NCI-H2171 (cell line): Measurements from ENCODE around the gene SLCO1B1.

Experiments used
- DNase-seq: peaks from one replicate; lab custom pipeline; 2025; lab: John Stamatoyannopoulos, UW

SLCO1B1 gene

DNA sequence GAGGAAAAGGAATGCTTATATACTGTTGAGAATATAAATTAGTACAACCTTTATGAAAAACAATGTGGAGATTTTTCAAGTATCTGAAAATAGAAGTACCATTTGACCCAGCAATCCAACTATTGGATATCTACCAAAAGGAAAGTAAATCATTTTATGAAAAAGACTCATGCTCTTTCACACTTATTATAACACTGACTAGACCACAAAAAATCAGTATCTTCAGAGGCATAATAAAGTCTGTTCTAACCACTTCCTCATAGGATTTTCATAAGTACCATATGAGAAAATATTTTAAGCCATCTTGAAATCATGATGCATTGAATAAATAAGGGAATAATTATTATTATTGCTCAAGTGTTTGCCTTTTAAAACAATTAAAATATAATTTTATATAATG is 90.8 kb downstream of the SLCO1B1 start:
- no peak for DNase-seq

DNA sequence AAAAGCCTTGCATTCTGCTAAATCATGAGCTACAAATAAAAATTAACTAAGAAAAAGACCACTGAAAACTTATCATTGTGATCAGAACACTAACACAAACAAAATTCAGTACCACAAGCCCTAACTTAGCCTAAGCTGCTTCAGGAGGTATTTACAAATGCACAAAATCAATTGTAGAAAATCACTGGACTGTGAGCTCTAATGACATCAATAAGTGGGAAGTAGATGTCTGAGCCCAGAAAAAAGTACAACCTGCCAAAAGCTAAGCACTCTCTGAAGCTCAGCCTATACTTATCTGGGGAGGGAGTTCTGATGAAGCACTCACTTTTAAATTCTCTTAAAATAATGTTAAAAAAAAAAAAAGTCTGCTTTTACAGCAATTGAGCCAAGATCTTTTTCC is 92.9 kb downstream of the SLCO1B1 start:
- DNase-seq: no peak

DNA sequence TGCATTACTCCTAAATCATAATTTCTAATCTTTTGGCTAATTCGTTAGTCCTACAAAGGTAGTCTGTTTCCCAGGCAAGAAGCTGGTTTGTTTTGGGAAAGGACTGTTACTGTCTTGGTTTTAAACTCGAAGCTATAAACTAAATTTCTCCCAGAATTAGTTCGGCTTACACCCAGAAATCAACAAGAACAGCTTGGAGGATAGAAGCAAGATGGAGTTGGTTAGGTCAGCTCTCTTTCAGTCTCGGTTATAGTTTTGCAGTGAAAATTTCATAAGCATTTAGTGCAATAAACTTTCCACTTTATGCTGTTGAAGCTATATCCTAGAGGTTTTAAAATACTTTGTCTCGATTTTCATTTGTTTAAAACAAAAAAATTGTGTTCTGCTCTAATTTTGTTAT is 103.4 kb downstream of the SLCO1B1 start:
- no peak for DNase-seq

GRCh38 chr12:21239866-21240265 is 108.9 kb downstream of the SLCO1B1 start:
- no peak for DNase-seq

DNA sequence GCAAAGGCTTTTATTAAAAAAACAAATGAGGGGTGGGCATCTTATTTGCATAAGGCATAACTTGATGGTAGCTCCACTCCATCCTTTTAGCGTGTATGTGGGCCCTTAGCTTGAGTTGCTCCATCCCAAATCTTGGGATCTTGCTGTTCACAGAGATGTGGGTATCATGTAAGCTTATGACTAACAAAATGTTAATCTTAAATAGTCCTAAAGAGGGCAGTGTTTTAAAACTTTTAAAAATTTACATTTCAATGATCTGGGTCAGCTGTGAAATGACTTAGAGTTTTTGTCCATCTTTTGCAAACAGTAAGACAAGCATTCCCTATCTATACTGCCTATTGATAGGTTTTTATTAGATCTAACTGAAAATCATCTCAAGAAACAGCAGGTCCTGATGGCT is 117.7 kb downstream of the SLCO1B1 start:
- peak; percentile 28 for DNase-seq

DNA sequence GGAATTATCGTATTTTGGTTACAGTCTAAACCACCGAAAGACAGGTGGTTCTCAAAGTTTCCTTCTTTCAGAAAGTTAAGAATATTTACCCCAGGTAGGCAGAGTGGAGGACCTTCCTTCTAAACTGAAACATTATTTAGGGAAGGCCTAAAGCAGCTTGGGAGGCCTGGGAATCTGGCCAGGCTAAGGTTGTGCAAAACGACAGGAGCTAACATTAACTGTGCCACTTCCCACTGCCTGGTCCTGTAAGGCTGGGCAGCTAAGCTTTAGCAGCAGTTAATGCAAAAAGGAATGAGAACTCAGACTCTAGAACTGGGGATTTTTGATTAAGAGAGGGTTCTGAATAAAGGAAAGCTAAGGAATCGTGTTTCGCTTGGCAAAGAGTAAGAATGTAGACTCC is 121.1 kb downstream of the SLCO1B1 start:
- no peak for DNase-seq

DNA sequence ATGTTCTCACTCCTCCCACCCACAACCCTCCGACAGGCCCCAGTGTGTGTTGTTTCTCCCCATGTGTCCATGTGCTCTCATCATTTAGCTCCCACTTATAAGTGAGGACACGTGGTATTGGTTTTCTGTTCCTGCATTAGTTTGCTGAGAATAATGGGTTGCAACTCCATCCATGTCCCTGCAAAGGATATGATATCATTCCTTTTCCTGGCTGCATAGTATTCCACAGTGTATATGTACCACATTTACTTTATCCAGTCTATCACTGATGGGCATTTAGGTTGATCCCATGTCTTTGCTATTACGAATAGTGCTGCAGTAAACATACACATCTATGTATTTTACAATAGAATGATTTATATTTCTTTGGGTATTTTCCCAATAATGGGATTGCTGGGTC is 126.2 kb downstream of the SLCO1B1 start:
- DNase-seq: no peak

- DNase-seq: no peak
Observed at GRCh38 chr12:21264232-21264631, 133.2 kb downstream of the SLCO1B1 start.

- no peak for DNase-seq
Observed at GRCh38 chr12:21265932-21266331, 134.9 kb downstream of the SLCO1B1 start.

DNA sequence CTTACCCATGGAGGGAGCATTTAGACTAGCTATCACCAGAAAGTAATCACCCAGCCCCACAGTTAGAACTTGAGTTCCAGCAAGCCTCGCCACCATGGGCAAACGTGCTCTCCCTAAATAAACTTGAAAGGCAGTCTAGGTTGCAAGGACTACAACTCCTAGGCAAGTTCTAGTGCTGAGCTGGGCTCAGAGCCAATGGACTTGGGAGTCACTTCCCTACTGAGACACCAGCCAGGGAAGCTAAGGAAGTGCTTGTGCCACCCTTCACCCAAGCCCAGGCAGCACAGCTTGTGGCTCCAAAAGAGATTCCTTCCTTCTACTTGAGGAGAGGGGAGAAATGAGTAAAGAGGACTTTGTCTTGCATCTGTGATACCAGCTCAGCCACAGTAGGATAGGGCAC is 145.8 kb downstream of the SLCO1B1 start:
- DNase-seq: no peak
